Measurements from ENCODE around the gene RBFOX2.

DNA sequence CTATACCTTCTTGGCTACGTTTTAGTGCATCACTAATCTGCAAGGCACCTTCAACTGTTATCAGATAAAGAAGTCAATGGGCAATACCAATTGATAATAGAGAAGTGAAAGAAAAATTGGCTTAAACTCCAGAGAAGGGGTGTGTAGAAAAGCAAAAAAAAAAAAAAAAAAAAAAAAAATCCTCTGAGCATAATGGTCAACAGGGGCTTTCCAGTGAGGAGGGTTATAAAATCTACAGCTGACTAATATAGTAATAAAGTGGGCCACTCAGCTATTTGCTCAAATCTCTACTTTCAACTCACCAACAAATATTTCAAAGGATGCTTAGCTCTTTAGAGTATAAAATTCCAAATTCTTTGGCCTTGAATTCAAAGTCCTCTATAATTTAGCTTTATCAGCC, 233.1 kb downstream of the RBFOX2 start:
- TF ChIP-seq POLR2A (IDR thresholded peaks at IDR 0.05) (no peak), CTCF (IDR thresholded peaks at IDR 0.05) (no peak)

Measured in adrenal gland (tissue), 5 donors.